Measurements from ENCODE around the gene SNX30.

SNX30 gene

GRCh38 chr9:112914524-112914923 is 164.0 kb downstream of the SNX30 start:
- DNase-seq (ENCODE audit: low read depth), result no peak
- no peak overlapping the region for H3K4me3 ChIP-seq (ENCODE audit: low read depth, low read length)
- no peak for TF ChIP-seq CTCF (IDR thresholded peaks at IDR 0.05; ENCODE audit: insufficient read depth, low read depth, low read length, missing control alignments)

- TF ChIP-seq CTCF (IDR thresholded peaks at IDR 0.05; ENCODE audit: insufficient read depth, low read depth, low read length, missing control alignments), result no peak
- DNase-seq (ENCODE audit: low read depth), result no peak
- no peak overlapping the region for H3K4me3 ChIP-seq (ENCODE audit: low read depth, low read length)
These were observed 166.8 kb downstream of the SNX30 start for GRCh38 chr9:112917047-112917986.

GRCh38 chr9:112917987-112918362 is 167.4 kb downstream of the SNX30 start:
- H3K4me3 ChIP-seq (ENCODE audit: low read depth, low read length), result no peak overlapping the region
- TF ChIP-seq CTCF (IDR thresholded peaks at IDR 0.05; ENCODE audit: insufficient read depth, low read depth, low read length, missing control alignments), result no peak
- no peak for DNase-seq (ENCODE audit: low read depth)

GRCh38 chr9:112921549-112921948 is 171.0 kb downstream of the SNX30 start:
- H3K4me3 ChIP-seq (ENCODE audit: low read depth, low read length), result no peak overlapping the region
- peak; percentile 63 for TF ChIP-seq CTCF (IDR thresholded peaks at IDR 0.05; ENCODE audit: insufficient read depth, low read depth, low read length, missing control alignments)
- DNase-seq (ENCODE audit: low read depth), result peak; percentile 60

All from GM12865 (cell line).